ENCODE data around the gene CCDC91. TPM values are rescaled to one million over a fixed set of nuclear protein-coding genes. Genes with fewer than 3 reads are reported as not detected.

Gene CCDC91
- total RNA-seq (2014; rRNA removed; shearing (Covaris generic)): 18.6 and 21.4 TPM in 2 replicates

DNA sequence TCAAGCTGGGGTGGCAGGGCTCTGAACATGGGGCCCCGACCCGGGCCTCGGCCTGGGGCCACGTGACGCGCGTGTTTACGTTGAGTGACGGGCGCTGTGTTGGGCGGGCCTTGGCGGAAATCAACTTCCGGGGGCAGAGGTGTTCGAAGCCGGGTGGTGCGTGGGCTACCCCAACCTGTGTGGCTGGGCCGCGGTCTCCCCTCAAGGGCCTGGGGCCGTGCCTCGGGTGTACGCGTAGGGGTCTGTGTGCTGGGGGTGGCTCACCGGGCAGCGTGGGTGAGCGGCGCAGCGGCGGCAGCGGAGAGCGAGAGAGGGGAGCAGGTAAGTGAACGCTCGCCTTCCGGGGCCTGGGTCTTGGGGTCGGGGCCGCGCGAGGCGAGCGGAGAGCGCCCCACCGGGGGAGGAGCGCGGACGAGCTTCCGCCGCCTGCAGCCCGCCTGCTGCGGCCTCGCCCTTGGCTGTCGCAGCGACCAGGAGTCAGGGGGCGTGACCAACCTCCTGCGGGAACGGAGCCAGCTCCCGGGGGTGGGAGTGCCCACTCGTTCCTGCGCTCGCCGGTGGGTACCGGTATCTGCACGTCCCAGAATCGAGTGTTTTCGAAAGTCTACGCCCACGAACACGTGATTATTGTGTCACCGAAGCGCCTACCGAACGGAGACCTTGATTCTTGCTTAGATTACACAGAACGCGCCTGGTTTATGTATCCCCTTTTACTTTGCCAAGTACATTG, at the start of gene CCDC91:
TSS of gene CCDC91 (plus strand) at position 136 of the 730 bp plus-strand sequence. CDS start 66,760 bp downstream, outside the sequence.
- peak; percentile 65 for DNase-seq (ENCODE audit: low spot score)

GRCh38 chr12:28144059-28144458, 46.2 kb upstream of the CCDC91 start:
- DNase-seq (ENCODE audit: low spot score): no peak

DNA sequence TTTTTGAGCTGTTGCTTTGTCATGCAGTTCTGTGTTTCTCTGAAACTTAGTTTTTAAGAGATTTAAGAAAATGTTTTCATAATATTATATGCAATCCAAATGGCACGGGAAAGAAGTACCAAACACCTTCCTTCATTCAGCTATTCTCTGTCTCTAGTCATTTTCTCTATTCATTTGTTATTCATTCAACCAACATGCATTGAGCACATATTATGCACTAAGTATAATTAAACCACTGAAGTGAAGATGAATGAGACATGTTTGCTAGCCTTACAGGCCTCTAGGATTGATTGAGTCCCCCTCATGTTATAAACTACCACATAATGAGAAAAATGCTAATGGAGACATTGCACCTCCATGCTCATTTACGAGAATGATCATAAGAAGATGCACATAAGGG, 45.7 kb upstream of the CCDC91 start:
- DNase-seq (ENCODE audit: low spot score): no peak

- no peak for DNase-seq (ENCODE audit: low spot score)
Measured at GRCh38 chr12:28145216-28145615, 45.0 kb upstream of the CCDC91 start.

GRCh38 chr12:28149279-28149678, 41.0 kb upstream of the CCDC91 start:
- DNase-seq (ENCODE audit: low spot score): no peak

- DNase-seq (ENCODE audit: low spot score): no peak
Measured at GRCh38 chr12:28156362-28156761, 33.9 kb upstream of the CCDC91 start.

DNA sequence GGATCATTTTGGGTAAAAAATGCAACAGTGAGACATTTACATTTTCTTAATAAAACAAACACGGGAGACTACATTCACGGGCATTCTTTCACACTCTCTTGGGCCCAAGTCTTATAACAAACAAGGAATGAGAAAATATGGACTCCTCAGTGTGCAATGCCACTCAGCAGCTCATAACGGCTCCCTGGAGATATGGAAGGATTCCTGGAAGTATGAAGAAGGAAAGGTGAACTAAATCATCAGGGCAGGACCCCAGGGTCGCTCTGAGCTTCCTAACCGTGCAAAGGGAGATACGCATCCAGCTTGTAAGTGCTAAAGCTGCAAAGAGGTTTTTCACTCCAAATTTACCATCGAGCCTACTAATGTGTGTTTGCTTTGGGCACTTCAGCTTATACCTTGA, 33.5 kb upstream of the CCDC91 start:
- DNase-seq (ENCODE audit: low spot score): no peak

DNA sequence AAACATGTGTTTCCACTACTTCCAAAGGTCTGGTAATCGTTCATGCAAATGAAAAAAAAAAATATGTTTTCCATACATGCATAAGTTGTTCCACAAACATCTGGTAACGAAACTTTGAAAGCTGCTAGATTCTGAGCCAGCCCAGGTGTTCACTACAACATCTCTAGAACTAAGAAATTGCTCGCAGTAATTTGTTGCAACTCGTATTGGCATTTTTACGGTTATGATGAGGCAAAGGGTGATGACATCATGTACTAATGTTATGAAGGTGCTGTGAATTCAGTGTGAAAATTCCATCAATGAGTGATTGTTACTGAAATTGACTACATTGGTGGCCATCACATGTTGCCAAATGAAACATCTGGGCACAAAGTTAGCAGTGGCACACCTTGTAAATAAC, 31.9 kb upstream of the CCDC91 start:
- DNase-seq (ENCODE audit: low spot score): no peak

DNA sequence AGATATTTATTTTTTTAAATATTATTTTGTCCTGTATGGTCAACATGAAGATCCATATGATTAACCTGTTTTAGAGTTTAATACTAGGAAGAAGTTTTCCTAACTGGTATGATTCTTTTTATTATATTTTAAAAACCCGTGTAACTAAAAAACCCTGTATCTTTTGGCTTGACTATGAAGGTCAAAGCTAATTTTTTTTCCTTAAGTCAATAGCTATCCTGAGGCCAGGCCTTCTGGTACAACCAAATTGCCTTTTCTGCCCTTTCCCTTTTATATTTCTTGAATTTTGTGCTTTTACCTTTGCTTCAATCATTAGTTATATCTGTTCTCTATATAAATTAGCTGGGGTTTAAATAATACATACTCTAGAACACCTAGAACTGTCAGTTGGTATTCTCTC, 30.6 kb upstream of the CCDC91 start:
- DNase-seq (ENCODE audit: low spot score): no peak

DNA sequence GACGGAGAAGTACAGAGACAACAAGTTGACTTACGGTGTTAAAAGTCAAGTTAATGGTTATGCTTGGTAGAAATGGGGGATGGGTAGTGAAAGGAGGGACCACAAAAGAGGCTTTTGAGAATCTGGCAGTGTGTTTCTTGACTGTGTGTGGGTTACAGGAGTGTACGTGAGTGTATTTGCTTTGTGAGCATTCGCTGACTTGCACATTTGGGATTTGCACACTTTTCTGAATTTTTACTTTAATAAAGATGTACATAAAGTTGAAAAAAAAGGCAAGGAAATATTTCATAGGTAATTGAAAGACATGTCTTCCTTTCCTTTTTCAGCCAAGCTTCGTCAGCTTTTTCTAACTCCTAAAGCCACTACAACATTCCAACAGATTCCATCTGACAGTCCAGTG, 28.6 kb upstream of the CCDC91 start:
- DNase-seq (ENCODE audit: low spot score): no peak

- DNase-seq (ENCODE audit: low spot score): no peak
Measured at GRCh38 chr12:28162697-28163096, 27.6 kb upstream of the CCDC91 start.

GRCh38 chr12:28164644-28165275, 25.5 kb upstream of the CCDC91 start:
- no peak for DNase-seq (ENCODE audit: low spot score)

- DNase-seq (ENCODE audit: low spot score): no peak
Measured at GRCh38 chr12:28167981-28168485, 22.2 kb upstream of the CCDC91 start.

DNA sequence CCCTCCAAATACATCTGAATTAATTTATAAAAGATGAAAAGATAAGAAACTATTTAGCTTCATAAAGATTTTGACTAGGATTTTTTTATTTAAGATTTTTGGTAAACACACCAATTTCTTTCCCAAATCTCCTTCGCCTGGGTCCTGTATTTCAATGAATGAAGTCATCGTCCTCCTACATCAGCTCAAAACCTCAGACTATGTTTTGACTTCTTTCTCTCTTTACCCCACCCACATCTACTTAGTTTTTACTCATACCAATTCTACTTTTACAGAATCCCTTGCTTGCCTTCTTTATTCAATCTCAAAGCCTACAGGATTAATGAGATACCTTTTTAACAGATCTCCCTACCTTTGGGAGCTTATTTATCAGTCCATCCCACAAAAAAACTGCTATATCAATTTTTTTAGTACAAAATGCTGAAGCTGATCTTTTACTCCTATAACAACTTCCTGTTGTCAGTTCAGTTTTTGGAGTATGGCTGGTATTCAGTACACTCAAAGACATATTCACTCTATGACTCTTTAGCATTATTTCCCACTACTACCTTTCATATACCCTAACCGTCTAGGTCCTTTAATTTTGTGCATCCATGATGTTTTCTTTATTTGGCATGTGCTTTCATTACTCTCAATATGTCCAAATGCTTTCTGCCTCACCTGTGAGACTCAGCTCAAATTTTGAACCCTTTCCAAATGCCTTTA, 18.7 kb upstream of the CCDC91 start:
- no peak for DNase-seq (ENCODE audit: low spot score)

GRCh38 chr12:28172434-28173030, 17.7 kb upstream of the CCDC91 start:
- peak; percentile 65 for DNase-seq (ENCODE audit: low spot score)

DNA sequence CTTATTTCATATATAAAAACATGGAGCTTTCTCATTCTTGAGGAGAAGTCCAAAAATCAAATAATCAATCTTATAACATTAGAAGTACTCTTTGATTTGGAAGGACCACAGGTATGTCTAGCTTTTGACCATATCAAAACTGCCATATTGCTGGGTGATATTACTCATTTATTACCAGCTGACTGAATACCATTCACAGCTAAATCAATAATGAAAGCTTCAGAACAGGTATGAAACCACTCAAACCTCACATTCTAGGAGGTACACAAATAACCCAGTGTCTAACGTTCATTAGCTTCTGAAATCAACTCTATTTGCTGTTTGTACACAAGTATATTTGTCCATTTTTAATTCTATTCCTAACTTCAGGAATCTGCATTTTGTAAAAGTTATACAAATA, 16.8 kb upstream of the CCDC91 start:
- DNase-seq (ENCODE audit: low spot score): no peak

GRCh38 chr12:28175098-28175589, 15.1 kb upstream of the CCDC91 start:
- no peak for DNase-seq (ENCODE audit: low spot score)

DNA sequence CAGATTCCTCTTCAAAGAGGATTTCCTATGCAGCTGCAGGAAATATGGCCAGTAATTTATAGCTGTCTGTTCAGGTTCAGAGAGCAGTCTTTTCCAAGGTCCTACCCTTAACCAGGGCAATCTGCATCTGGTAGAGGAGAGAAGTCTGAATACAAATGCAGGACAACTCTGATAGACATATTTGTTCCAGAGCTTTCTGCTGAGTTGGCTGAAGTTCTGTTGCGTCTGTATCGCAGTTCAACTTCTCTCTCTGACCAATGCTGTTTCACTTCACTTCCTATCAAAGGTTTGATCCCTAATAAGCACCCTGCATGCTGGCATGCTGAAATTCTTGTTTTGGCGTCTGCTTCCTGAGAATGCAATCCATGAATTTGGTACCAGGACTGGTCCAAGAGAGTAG, 14.0 kb upstream of the CCDC91 start:
- DNase-seq (ENCODE audit: low spot score): no peak

DNA sequence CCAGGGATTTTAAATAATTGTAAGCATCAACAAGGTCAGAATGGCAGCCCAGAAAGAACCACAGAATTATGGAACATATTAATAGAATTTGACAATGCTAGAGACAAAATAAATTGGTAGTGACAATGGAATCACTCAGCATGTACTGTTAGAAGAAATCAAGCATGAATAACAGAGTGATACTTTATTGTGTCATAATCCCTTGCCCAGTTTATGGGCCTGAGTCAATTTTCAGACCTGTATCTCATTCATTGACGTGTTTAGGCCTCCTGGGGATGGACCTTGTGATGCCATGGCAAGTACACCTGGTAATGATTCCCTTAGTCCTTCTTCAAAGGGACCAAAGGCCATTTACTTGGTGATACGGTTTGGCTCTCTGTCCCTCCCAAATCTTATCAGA, 12.8 kb upstream of the CCDC91 start:
- DNase-seq (ENCODE audit: low spot score): no peak

GRCh38 chr12:28177905-28178304, 12.4 kb upstream of the CCDC91 start:
- DNase-seq (ENCODE audit: low spot score): no peak

- DNase-seq (ENCODE audit: low spot score): no peak
Measured at GRCh38 chr12:28178775-28179174, 11.5 kb upstream of the CCDC91 start.

DNA sequence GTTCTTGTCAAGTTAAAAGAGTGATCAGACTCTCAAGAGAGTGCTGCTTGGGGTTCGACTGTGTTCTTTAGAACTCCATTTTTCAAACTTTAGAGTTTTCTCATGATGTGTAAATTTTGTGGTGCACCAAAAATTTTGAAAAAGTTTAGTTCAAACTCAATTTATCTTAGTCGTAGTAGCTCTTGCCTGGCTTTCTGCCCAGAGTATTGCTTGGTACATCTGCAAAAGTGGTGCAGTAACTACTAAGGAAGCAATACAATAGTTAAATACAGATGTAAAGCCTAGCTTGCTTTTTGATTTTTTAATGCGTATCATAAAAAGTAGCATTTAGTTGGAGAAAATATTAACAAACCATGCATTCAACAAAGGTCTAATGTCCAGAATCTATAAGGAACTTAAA, 9.5 kb upstream of the CCDC91 start:
- no peak for DNase-seq (ENCODE audit: low spot score)
